HG03565 (cell line): ENCODE measurements around the gene DAB1.

Experiments used
- ATAC-seq: cut with Tn5 transposase; IDR thresholded peaks from one replicate; pipeline ENCODE4 v1.9.1; 2021; ENCODE audit warnings: mild to moderate bottlenecking, moderate library complexity; ENCODE audit not compliant: unreplicated experiment

The DAB1 gene

DNA sequence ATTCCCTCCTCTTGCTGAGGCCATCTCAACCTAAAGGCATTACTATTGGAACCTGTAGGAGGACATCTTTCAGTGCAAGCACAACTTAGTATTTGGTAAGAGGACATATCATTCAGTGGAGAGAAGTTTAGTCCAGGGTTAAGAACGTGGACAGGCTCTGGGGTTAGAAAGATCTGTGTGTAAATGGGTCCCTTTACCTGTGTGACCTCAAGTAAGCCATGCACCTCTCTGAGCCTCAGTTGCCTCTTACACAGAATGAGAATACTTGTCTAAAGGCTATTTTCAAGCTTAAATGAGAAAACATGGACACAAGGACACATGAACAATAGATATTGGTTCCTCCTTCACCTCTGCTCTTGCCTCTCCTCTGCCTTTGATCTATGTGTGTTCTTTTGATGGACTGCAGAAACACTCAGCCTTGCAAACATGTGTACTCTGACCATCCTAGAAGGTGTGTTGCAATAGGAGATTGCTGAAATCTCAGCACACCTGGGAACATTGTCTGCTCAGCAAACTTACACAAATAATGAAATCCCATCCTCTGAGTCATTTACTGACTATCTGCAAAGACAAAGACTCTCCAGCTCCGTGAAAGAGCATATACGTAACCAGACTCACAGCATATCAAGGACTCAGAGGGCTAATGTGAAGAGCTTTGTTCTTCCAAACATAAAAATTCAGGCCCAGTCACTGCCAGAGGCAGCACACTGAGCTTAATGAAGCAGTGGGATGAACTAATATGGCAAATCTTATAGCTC, 143.8 kb downstream of the DAB1 start:
- ATAC-seq: no peak

- no peak for ATAC-seq
Measured at GRCh38 chr1:57278558-57278957, 145.3 kb downstream of the DAB1 start.

DNA sequence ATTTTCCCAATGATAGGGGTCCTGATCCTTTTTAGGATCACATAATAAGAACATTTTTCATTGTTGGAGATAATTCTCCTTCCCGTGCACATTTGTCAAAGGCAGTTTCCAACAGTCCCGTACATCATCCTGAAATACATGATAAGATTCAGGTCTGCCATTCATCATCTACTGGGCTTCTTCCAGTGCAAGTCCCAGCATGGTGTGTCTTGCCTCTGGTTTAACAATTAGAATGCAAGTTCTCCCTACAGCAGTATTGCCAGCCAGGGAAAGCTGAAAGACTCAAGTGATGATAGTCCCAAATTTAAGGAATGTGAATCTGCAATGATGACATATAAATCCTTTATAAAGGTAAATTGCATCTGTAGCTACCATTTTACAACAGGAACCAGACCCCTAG, 146.2 kb downstream of the DAB1 start:
- no peak for ATAC-seq

- ATAC-seq: no peak
Measured at GRCh38 chr1:57276918-57277317, 146.9 kb downstream of the DAB1 start.

GRCh38 chr1:57272601-57273000, 151.3 kb downstream of the DAB1 start:
- no peak for ATAC-seq

DNA sequence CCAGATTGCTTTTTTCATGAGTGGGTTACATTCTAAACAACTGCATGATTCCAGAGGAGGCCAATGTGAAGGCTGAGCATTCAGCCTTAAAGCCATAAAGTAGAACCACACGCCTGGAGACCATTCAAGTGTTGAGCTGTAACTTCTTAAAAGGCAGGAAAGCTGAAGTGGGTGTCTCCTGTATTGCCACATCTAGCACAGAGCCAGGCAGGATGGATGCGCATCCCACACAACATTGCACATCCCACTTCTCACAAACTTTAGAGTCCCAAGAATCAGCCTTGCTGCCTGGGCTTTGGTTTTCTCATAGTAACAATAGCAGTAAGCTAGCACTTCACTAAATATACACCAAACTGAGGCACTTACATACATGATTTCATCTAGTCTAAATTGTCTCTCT, 151.7 kb downstream of the DAB1 start:
- no peak for ATAC-seq

DNA sequence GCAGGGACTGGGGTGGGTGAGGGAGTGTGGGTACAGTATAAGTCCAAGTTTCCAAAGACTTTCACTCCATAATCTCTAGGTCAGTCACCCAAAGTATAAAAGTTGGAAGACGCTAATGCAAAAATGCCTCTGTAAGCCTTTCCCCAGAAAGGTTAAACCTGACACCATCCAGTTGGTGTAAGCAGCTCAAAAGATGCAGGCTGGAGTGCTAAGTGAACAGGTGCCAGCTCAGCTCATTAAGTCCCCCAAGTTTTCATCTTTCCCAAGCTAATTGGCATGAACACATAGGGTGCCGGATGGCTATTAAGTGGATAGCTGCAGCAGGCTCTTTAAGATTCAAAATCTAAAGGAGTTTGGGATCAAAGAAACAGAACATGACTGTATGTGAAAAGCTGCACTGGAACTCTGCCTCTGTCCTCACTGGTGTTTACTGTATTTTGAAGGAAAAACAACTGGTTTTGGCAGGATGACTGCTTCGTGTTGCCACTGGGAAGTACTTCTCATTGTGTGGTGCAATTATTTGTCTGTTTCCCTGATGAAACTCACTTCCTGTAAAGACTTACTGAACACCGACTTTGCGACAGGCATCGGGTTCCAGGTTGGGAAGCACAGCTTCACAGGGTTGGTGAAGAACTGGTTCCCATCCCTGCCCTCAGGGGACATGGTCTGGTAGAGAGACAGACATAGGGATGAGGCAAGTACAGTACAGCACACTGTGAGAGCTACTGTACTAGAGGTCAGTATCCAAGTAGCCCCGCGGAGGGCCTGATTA, 152.7 kb downstream of the DAB1 start:
- no peak for ATAC-seq

DNA sequence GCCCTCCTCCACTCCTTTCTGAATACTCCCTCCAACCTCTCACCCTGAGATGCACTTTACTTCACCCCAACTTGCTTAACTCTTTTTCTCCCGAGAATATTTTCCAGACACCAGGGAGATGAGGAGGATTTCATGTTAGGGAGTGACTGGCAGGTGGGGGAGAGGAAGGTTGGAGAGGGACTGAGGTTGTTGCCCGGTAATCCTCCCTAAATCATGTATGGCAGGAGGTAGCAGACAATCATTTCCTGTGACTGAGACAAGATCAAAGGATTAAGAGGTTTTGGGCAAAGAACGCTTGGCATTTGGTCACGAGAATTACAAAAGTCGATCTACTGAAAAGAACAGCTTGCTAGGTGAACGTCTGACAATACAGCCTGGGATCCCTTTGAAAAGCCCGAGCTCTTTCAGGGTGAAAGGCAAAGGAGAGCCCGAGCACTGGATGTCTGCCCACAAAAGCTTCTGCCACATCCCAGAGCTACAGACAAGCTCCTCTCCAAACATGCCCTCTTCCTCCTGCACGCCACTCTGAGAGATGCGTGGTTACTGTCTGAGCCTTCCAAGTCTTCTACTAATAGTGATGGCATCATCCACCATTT, 154.1 kb downstream of the DAB1 start:
- ATAC-seq: no peak

- no peak for ATAC-seq
Measured at GRCh38 chr1:57265104-57265503, 158.8 kb downstream of the DAB1 start.

- ATAC-seq: no peak
Measured at GRCh38 chr1:57262472-57262871, 161.4 kb downstream of the DAB1 start.

DNA sequence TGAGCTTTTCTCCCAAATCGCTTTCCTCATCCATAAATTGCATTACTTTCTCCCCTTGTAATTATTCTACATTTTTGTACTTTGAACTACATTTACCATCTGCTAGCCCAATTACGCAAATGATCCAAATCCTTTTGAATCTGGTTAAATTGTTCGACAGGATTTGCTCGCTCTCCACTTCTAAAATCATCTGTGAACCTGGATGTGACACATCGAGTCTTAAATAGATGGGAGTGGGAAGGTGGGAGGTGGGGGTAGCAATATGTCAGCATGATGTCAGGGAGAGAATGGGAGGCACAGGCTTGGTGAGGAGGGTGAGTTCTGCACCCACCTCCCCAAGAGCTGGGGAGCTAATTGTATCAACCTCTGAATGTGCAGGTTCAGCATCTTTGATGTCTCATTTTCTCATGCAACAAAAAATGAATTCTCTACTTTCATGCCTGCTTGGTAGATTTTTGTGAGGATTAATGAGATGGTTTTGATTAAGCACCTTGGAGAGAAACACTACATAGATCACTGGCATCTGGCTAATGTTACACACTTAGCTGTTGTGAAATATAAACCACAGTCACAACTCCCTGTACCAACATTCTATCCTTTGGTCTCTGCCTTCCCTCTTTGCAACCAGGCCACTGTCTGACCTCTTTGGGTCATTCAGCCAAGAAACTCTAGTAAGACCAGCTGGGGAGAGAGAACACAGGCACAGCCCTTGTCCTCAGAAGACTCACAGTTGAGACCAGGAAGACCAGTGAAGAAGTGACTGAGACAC, 165.1 kb downstream of the DAB1 start:
- ATAC-seq: no peak

- ATAC-seq: no peak
Measured at GRCh38 chr1:57255945-57256344, 167.9 kb downstream of the DAB1 start.

- no peak for ATAC-seq
Measured at GRCh38 chr1:57254022-57254421, 169.8 kb downstream of the DAB1 start.

DNA sequence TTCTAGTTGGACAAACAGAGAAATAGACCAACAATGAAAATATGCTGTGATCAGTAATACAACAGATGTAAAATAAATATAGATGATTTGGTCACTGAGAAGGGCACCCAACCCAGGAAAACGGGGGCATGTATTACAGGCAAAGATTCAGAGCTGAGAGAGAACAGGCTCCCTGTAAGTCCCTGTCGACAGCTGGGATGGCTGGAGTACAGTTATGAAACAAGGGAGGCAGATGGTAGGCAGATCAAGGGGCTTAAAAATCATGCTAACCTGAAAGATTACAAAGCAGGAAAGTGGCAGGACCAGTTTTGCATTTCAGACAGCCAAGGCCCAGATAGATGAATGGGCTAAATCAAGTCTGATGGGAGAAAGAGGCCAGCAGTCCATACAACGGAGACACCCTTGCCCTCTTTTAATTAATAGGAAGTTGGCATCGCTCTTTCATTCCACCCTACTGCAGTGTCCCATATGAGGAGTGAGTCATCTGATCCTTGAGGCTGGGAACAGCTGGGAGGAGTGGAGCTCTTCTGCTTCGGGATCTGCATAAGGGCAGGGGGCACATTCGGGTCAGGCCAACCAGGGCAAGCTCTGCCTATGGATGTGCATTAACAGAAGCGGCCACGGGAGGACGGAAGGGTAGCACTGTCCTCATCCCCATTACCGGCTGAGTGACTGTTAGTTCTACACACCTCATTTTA, 171.1 kb downstream of the DAB1 start:
- ATAC-seq: no peak

GRCh38 chr1:57250021-57250420, 173.8 kb downstream of the DAB1 start:
- no peak for ATAC-seq

GRCh38 chr1:57249511-57249910, 174.3 kb downstream of the DAB1 start:
- ATAC-seq: no peak

DNA sequence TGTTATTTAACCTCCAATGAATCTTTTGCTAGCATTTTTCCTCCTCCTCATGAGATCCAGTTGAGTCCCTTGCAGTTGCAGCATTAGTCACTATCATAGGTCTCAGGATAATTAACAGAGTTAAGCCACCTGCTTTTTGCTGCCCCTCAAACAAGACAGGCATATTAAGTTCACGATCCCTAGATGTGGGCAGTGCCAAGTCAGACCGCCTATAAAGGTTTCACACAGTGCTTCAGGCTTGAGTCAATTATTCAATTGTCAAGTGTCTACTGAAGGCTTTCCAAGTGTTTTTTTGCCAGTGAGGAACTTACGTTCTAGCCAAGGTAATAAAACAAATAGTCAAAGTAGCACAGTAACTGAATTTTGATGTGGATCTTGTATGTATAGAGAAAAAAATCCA, 175.0 kb downstream of the DAB1 start:
- ATAC-seq: no peak

DNA sequence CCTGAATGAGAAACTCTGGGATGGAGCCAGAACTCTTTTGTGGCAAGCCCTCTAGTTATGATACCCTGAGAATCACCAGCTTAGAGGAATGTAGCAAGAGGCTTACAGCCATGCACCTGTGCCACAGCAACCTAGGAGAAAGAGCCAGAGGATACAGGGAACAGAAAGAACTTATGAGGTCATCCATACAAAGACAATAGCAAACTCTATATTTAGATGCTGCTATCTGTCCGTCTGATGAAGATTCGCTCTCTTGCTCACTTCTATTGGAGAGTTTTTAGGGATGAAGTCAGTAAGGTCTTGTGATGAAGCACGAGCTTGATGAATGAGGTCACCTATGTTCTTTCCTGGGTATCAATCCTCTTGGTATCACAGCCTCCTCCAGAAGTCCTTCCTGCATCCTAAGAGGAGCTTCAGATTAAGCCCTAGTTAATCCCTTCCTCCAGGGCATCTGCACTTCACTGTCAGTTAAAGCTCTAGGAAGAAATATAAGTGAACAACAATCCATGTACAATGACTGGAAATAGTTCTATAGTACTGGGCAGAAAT, 185.6 kb downstream of the DAB1 start:
- no peak for ATAC-seq

DNA sequence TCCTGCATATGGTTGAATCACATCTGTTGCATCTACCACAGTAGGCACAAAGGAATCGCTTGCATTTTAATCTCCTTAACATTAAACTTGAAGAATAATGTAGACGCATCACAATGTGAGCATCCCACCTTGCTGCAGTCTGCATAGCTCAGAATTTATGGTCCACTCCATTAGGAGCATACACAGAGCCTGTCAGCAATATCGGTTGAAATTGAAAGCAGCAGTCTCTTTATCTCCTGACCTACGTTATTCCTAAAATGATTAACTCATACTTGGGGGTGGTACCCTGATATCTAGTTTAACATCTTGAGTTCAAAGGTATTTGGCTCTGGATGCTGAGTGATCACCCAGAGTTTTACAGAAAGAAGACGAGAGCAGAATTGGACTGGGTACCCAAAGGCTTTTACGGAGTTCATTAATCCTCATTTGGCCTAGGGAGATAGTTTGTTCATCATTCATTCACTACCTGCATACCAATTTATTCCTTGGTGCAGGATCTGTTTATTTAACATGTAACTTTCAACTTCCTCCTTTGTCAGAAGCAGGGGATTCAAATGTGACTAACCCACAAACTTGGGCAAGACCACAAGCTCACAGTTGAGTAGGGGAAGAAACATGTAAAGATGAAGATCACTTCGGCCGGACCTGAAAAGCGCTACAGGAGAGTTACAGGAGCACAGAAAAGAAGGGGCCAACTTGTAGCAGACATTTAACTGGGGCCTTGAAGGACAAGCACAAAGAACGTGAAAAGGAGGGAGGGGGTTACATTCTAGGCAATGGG, 187.9 kb downstream of the DAB1 start:
- no peak for ATAC-seq

DNA sequence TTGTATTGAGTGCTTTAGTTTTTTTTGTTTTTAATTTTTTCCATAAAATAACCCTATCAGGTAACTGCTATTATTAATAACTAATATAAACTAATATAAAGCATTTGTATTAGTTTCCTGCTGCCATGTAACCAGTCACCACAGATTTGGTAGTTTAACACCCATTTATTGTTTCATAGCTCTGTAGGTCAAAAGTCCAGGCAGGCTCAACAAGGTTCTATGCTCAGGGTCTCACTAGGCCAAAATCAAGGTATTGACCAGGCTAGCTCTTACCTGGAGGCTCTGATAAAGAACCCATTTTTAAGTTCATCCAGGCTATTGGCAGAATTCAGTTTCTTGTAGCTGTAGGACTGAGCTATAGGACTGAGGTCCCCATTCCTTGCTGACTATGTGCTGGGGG, 189.4 kb downstream of the DAB1 start:
- ATAC-seq: no peak
